ENCODE data around the gene SYPL1.

SYPL1 gene

GRCh38 chr7:106050002-106050745 lies 61.9 kb downstream of the SYPL1 start:
- TF ChIP-seq USF1 (IDR thresholded peaks at IDR 0.05): no peak
- no peak for TF ChIP-seq ZBTB7A (IDR thresholded peaks at IDR 0.05; ENCODE audit: low read depth)
- TF ChIP-seq CREB1 (IDR thresholded peaks at IDR 0.05; ENCODE audit: low read depth): no peak
- no peak for TF ChIP-seq NFIC (IDR thresholded peaks at IDR 0.05)
- no peak for TF ChIP-seq EP300 (IDR thresholded peaks at IDR 0.05; ENCODE audit: borderline replicate concordance)
- TF ChIP-seq EGR1 (IDR thresholded peaks at IDR 0.05): no peak
- no peak for TF ChIP-seq TEAD4 (IDR thresholded peaks at IDR 0.05)
- TF ChIP-seq RAD21 (IDR thresholded peaks at IDR 0.05; ENCODE audit: low read depth): peak; percentile 28; the same call in 1 of the 2 replicates

GRCh38 chr7:106049139-106049752 lies 62.9 kb downstream of the SYPL1 start:
- TF ChIP-seq TEAD4 (IDR thresholded peaks at IDR 0.05) (no peak), NFIC (IDR thresholded peaks at IDR 0.05) (no peak), FOXM1 (IDR thresholded peaks at IDR 0.05; ENCODE audit: borderline replicate concordance, low read depth) (no peak), USF1 (IDR thresholded peaks at IDR 0.05) (no peak)

GRCh38 chr7:106048706-106049020 lies 63.4 kb downstream of the SYPL1 start:
- no peak for TF ChIP-seq ZBTB7A (IDR thresholded peaks at IDR 0.05; ENCODE audit: low read depth)

- TF ChIP-seq REST (IDR thresholded peaks at IDR 0.05; ENCODE audit: low read depth) (no peak), YY1 (IDR thresholded peaks at IDR 0.05; ENCODE audit: low read depth) (no peak), TAF1 (IDR thresholded peaks at IDR 0.05; ENCODE audit: low read depth) (no peak)
Observed at GRCh38 chr7:106047818-106048705, 64.0 kb downstream of the SYPL1 start.

GRCh38 chr7:106047184-106047583 lies 64.9 kb downstream of the SYPL1 start:
- no peak for TF ChIP-seq NFIC (IDR thresholded peaks at IDR 0.05)
- TF ChIP-seq YY1 (IDR thresholded peaks at IDR 0.05; ENCODE audit: low read depth): no peak
- no peak for TF ChIP-seq TAF1 (IDR thresholded peaks at IDR 0.05; ENCODE audit: low read depth)
- TF ChIP-seq EGR1 (IDR thresholded peaks at IDR 0.05): no peak
- TF ChIP-seq TCF12 (IDR thresholded peaks at IDR 0.05; ENCODE audit: low read depth): no peak
- TF ChIP-seq FOXM1 (IDR thresholded peaks at IDR 0.05; ENCODE audit: borderline replicate concordance, low read depth): no peak
- TF ChIP-seq CREB1 (IDR thresholded peaks at IDR 0.05; ENCODE audit: low read depth): no peak
- TF ChIP-seq USF1 (IDR thresholded peaks at IDR 0.05): no peak

DNA sequence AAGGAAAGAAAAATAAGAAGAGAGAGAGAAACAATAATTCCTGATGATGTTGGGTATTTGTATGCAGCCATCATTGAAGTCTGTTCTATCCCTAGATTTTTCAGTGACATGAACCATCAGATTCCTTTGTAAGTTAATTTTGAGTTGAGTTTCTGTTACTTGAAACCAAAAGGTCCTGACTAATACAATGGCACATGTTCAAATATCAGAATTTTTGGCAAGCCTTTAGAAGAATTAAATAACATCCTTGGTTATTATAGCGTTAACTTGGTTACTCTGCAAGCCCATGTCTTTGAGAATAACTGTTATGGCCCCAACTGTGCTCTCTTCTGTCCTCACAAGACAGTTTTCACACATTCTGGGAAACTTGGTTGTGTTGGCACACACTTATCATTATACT lies 66.5 kb downstream of the SYPL1 start:
- no peak for TF ChIP-seq TAF1 (IDR thresholded peaks at IDR 0.05; ENCODE audit: low read depth)
- no peak for TF ChIP-seq USF1 (IDR thresholded peaks at IDR 0.05)
- no peak for TF ChIP-seq YY1 (IDR thresholded peaks at IDR 0.05; ENCODE audit: low read depth)
- no peak for TF ChIP-seq MAX (IDR thresholded peaks at IDR 0.05)
- TF ChIP-seq FOXM1 (IDR thresholded peaks at IDR 0.05; ENCODE audit: borderline replicate concordance, low read depth): no peak
- no peak for TF ChIP-seq ZBTB7A (IDR thresholded peaks at IDR 0.05; ENCODE audit: low read depth)
- TF ChIP-seq TEAD4 (IDR thresholded peaks at IDR 0.05): no peak
- TF ChIP-seq EGR1 (IDR thresholded peaks at IDR 0.05): no peak
- no peak for TF ChIP-seq RAD21 (IDR thresholded peaks at IDR 0.05; ENCODE audit: low read depth)

DNA sequence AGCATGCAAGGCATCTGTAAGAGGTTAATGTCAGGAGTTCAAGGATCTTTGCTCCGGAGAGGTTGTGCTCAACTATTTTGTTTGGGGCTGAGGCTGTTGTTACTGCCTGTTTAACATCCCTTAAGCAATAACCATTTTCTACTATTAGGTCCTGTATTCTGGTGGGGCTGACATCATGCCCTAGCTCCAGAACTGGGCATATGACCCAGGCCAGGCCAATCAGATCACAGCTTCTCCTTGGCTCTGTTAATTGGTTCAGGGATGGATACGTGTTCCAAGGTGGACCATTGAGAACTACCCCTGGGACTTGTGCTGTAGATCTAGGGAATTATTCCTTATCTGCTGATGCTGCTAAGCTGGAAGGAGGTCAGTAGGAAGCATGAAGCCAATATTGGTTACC lies 67.0 kb downstream of the SYPL1 start:
- TF ChIP-seq EP300 (IDR thresholded peaks at IDR 0.05; ENCODE audit: borderline replicate concordance): no peak
- TF ChIP-seq USF1 (IDR thresholded peaks at IDR 0.05): peak; percentile 79

Data from Ishikawa (cell line).